ENCODE data around the gene DDX50.

The DDX50 gene

DNA sequence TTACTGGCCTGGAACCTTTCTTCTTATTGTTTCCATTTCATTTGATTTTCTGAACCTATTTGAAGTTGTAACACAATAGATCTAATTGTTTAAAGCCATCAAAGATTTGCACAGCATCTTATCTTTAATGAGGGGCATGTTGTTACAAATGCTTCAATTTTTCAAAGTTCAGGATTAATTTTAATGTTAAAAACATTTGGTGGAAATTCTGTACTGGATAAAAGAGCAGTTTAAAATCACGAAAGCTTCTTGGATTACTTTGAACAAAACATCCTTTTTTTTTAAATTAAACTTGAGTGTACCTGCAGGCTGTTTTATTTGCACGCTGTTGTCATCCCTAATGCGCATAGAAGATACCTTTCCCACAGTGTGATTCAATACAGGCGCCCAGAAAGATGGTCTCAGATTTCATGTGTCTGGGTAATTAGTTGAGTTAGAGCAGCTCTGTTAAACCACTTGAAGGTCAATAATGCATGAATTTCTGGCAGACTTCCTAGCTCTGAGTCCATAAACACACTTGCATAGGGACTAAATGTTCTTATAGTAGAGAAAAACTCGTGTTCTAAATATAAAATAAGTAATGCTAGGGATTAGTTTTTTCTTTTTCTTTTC lies 29.3 kb upstream of the DDX50 start:
- H3K4me3 ChIP-seq (ENCODE audit: low read depth in 1 of 2, low read length in 2 of 2), result no peak overlapping the region

DNA sequence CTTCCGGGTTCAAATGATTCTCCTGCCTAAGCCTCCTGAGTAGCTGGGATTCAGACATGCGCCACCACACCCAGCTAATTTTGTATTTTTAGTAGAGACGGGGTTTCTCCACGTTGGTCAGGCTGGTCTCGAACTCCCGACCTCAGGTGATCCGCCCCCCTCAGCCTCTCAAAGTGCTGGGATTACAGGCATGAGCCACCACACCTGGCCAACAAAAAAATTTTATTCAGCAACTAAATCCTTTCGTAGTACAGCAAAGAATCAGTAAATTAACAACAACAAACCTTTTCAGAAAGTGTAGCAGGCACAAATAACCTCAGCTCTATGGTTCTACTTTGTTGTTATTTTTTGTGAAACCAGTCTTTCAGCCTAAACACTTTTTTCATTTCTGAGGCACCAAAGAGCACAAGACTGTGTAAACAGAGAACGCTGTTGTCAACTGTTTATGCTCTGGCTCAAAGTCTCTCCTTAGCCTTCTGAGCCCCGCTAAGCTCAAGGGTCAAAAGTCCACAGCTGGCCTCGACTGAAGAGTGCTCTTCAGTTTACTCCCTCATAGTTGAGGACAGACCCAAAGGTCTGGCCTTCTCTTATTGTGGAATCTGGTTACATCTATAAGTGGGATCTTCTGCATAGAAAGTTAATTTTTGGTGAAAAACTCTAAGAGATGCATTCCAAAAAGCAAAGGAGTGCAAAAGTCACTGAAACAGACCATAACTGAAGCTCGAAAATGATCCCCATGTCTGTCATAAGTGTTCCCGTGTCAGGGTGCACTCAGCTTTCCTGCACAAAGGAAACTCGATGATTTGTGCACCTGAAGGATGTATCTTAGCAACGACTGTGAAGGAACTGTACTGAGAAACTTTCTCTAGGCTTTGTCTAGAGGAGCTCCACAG lies 24.6 kb upstream of the DDX50 start:
- Histone ChIP-seq H3K36me3 (ENCODE audit: control insufficient read depth in 1 of 2, insufficient read depth in 2 of 2, low read length in 2 of 2) (no peaks in the 10 kb centered on the region), H3K9me3 (ENCODE audit: control insufficient read depth in 1 of 2, low read length in 2 of 2) (no peaks in the 10 kb centered on the region), H3K4me3 (ENCODE audit: low read depth in 1 of 2, low read length in 2 of 2) (no peak overlapping the region), H3K27me3 (ENCODE audit: control insufficient read depth in 1 of 2, insufficient read depth in 2 of 2, low read length in 2 of 2) (no peaks in the 10 kb centered on the region), H3K4me1 (ENCODE audit: control insufficient read depth in 1 of 2, insufficient read depth in 2 of 2, low read length in 2 of 2) (peaks cover 22 to 29% of the 10 kb centered on the region in 2 donors), H3K27ac (ENCODE audit: low read depth, low read length) (no peak overlapping the region), H3K9ac (ENCODE audit: low read depth in 1 of 2, low read length in 2 of 2) (peak overlapping the region in 1 of 2 donors; percentile 14)

More for the DNA sequence above, 29.3 kb upstream of the DDX50 start:
- Histone ChIP-seq H3K27ac (ENCODE audit: low read depth, low read length) (no peak overlapping the region), H3K27me3 (ENCODE audit: control insufficient read depth in 1 of 2, insufficient read depth in 2 of 2, low read length in 2 of 2) (no peaks in the 10 kb centered on the region), H3K9me3 (ENCODE audit: control insufficient read depth in 1 of 2, low read length in 2 of 2) (no peaks in the 10 kb centered on the region), H3K9ac (ENCODE audit: low read depth in 1 of 2, low read length in 2 of 2) (no peak overlapping the region), H3K36me3 (ENCODE audit: control insufficient read depth in 1 of 2, insufficient read depth in 2 of 2, low read length in 2 of 2) (no peaks in the 10 kb centered on the region), H3K4me1 (ENCODE audit: control insufficient read depth in 1 of 2, insufficient read depth in 2 of 2, low read length in 2 of 2) (peaks cover 5 to 20% of the 10 kb centered on the region in 2 donors)

DNA sequence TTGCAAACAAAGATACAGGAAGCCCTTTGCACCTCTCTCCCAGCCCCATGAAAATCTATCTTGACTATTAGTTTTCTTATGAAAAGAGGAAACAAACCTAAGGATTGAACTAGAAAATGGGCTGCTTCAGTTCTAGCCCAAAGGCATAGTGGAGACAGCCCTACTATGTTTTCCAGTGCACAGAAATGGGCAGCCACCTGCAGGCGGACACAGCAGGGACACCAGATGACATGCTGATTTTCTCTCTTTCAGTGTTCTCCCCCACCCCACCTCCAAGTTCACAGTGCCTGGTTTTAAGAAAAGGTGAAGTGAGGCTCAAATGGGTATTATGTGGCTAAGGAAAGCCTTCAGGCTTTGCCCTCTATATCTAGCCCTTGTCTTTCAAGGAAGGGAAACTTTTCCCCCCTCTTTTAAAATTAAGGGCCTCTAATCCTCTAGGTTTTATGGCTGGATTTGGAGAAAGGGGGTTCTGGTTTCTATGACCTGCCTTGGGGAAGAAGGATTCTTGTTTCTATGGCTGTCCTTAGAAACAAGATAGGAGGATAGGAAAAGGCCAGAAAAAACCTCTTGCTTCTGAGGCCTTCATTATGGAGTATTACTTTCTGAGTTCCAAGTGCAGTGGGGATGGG lies 23.5 kb upstream of the DDX50 start:
- Histone ChIP-seq H3K9ac (ENCODE audit: low read depth in 1 of 2, low read length in 2 of 2) (no peak overlapping the region), H3K4me3 (ENCODE audit: low read depth in 1 of 2, low read length in 2 of 2) (no peak overlapping the region), H3K27me3 (ENCODE audit: control insufficient read depth in 1 of 2, insufficient read depth in 2 of 2, low read length in 2 of 2) (no peaks in the 10 kb centered on the region), H3K9me3 (ENCODE audit: control insufficient read depth in 1 of 2, low read length in 2 of 2) (no peaks in the 10 kb centered on the region), H3K27ac (ENCODE audit: low read depth, low read length) (peak overlapping the region; percentile 25), H3K4me1 (ENCODE audit: control insufficient read depth in 1 of 2, insufficient read depth in 2 of 2, low read length in 2 of 2) (peaks cover 22 to 27% of the 10 kb centered on the region in 2 donors), H3K36me3 (ENCODE audit: control insufficient read depth in 1 of 2, insufficient read depth in 2 of 2, low read length in 2 of 2) (no peaks in the 10 kb centered on the region)

DNA sequence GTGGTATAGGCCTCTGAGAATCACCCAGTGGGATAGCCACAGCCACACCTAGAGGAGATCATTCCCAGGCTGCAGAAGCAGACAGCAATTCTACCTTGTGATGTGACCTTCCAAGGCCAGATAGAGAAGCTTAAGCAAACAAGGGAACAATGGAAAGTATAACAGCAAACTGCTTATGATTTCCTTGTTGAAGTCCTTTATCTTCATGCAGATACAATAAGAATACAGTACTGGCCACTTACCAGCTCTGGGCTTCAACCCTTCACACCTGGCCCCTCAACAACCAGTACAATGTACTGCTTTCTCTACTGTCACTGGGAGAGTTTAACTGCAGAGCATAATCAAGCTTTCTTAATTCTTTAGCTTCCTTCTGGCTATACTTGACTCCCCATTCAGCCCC lies 22.6 kb upstream of the DDX50 start:
- Histone ChIP-seq H3K27ac (ENCODE audit: low read depth, low read length) (no peak overlapping the region), H3K4me3 (ENCODE audit: low read depth in 1 of 2, low read length in 2 of 2) (no peak overlapping the region), H3K9ac (ENCODE audit: low read depth in 1 of 2, low read length in 2 of 2) (no peak overlapping the region), H3K27me3 (ENCODE audit: control insufficient read depth in 1 of 2, insufficient read depth in 2 of 2, low read length in 2 of 2) (no peaks in the 10 kb centered on the region), H3K4me1 (ENCODE audit: control insufficient read depth in 1 of 2, insufficient read depth in 2 of 2, low read length in 2 of 2) (peaks cover 22 to 27% of the 10 kb centered on the region in 2 donors), H3K36me3 (ENCODE audit: control insufficient read depth in 1 of 2, insufficient read depth in 2 of 2, low read length in 2 of 2) (no peaks in the 10 kb centered on the region), H3K9me3 (ENCODE audit: control insufficient read depth in 1 of 2, low read length in 2 of 2) (no peaks in the 10 kb centered on the region)

DNA sequence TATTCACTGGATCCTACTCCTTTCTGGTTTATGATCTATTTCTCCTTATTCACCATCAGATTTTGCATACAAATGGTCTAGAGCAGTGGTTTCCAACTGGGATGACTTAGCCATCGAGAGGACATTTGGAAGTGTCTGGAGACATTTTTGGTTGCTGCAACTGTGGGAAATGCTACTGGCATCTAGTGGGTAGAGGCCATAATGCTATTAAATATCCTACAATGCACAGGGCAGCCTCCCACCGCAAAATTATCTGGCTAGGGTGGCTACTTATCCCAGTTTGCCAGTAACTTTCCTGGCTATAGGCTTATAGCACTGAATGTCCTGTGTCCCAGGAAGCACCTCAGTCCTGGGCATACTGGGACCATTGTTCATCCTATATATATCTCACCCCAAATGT lies 21.5 kb upstream of the DDX50 start:
- Histone ChIP-seq H3K4me3 (ENCODE audit: low read depth in 1 of 2, low read length in 2 of 2) (no peak overlapping the region), H3K9ac (ENCODE audit: low read depth in 1 of 2, low read length in 2 of 2) (no peak overlapping the region), H3K27ac (ENCODE audit: low read depth, low read length) (no peak overlapping the region), H3K36me3 (ENCODE audit: control insufficient read depth in 1 of 2, insufficient read depth in 2 of 2, low read length in 2 of 2) (no peaks in the 10 kb centered on the region), H3K27me3 (ENCODE audit: control insufficient read depth in 1 of 2, insufficient read depth in 2 of 2, low read length in 2 of 2) (no peaks in the 10 kb centered on the region), H3K9me3 (ENCODE audit: control insufficient read depth in 1 of 2, low read length in 2 of 2) (no peaks in the 10 kb centered on the region), H3K4me1 (ENCODE audit: control insufficient read depth in 1 of 2, insufficient read depth in 2 of 2, low read length in 2 of 2) (peaks cover 22 to 27% of the 10 kb centered on the region in 2 donors)

DNA sequence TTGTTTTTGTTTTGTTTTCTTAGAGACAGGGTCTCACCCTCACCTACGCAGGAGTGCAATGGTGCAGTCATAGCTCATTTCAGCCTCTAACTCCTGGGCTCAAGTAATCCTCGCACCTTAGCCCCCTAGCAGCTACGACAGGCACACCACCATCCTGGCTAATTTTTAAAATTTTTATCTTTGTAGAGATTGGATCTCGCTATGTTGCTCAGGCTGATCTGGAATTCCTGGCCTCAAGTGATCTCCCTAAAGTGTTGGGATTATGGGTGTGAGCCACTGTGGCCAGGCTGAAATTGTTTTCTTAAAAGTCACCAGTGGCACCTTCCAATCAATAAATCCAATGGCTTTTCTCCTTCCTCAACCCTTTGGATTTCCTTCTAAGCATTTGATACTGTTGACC lies 20.9 kb upstream of the DDX50 start:
- no peak overlapping the region for H3K4me3 ChIP-seq (ENCODE audit: low read depth in 1 of 2, low read length in 2 of 2)
- H3K9ac ChIP-seq (ENCODE audit: low read depth in 1 of 2, low read length in 2 of 2), result no peak overlapping the region
- H3K27ac ChIP-seq (ENCODE audit: low read depth, low read length), result no peak overlapping the region

DNA sequence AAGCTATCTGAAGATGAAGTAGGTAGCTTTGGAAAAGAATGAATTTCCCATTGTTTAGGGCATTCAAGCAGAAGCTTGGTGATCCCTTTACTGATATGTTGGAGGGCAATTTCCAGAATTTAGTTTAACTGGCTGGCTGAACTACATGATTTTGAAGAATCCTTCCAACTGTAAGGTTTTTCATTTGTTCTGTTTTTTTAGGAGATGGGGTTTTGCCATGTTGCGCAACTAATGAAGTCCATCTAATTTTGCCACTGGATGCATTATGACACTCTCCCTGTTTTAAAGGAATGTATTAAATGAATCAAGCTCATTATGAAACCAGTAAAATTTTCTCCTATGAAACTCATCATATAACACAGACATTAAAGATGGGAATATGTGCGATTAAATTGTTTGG lies 6.1 kb upstream of the DDX50 start:
- Histone ChIP-seq H3K9ac (ENCODE audit: low read depth in 1 of 2, low read length in 2 of 2) (no peak overlapping the region), H3K36me3 (ENCODE audit: control insufficient read depth in 1 of 2, insufficient read depth in 2 of 2, low read length in 2 of 2) (no peaks in the 10 kb centered on the region)

More for the DNA sequence above, 20.9 kb upstream of the DDX50 start:
- H3K4me1 ChIP-seq (ENCODE audit: control insufficient read depth in 1 of 2, insufficient read depth in 2 of 2, low read length in 2 of 2), result peaks cover 22 to 27% of the 10 kb centered on the region in 2 donors
- no peaks in the 10 kb centered on the region for H3K27me3 ChIP-seq (ENCODE audit: control insufficient read depth in 1 of 2, insufficient read depth in 2 of 2, low read length in 2 of 2)
- H3K9me3 ChIP-seq (ENCODE audit: control insufficient read depth in 1 of 2, low read length in 2 of 2), result no peaks in the 10 kb centered on the region
- H3K36me3 ChIP-seq (ENCODE audit: control insufficient read depth in 1 of 2, insufficient read depth in 2 of 2, low read length in 2 of 2), result no peaks in the 10 kb centered on the region

DNA sequence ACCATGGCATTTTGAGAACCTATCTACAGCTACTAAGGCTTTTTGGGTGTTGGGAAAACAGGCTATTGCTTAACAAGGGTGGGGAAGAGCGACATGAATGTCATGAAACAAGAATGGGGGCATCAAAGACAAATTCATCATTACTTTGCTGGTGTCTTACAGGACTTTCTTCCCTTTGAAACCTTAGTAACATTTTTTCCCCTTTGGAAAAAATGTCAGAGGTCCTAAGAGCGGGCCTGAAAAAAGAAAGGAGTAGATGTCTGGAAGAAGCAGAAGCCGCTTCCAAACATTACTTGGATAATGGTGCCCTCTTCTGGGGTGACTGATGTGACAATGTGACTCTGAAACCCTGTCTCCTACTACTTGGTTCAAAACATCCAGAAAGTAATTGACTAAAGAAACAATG lies 3.8 kb upstream of the DDX50 start:
- no peak overlapping the region for H3K9ac ChIP-seq (ENCODE audit: low read depth in 1 of 2, low read length in 2 of 2)
- peaks cover 7 to 11% of the 10 kb centered on the region in 2 donors for H3K4me1 ChIP-seq (ENCODE audit: control insufficient read depth in 1 of 2, insufficient read depth in 2 of 2, low read length in 2 of 2)
- H3K27me3 ChIP-seq (ENCODE audit: control insufficient read depth in 1 of 2, insufficient read depth in 2 of 2, low read length in 2 of 2), result no peaks in the 10 kb centered on the region
- H3K4me3 ChIP-seq (ENCODE audit: low read depth in 1 of 2, low read length in 2 of 2), result no peak overlapping the region
- no peak overlapping the region for H3K27ac ChIP-seq (ENCODE audit: low read depth, low read length)
- H3K36me3 ChIP-seq (ENCODE audit: control insufficient read depth in 1 of 2, insufficient read depth in 2 of 2, low read length in 2 of 2), result no peaks in the 10 kb centered on the region
- H3K9me3 ChIP-seq (ENCODE audit: control insufficient read depth in 1 of 2, low read length in 2 of 2), result no peaks in the 10 kb centered on the region

More for the DNA sequence above, 6.1 kb upstream of the DDX50 start:
- Histone ChIP-seq H3K4me3 (ENCODE audit: low read depth in 1 of 2, low read length in 2 of 2) (no peak overlapping the region), H3K27ac (ENCODE audit: low read depth, low read length) (no peak overlapping the region), H3K27me3 (ENCODE audit: control insufficient read depth in 1 of 2, insufficient read depth in 2 of 2, low read length in 2 of 2) (no peaks in the 10 kb centered on the region), H3K4me1 (ENCODE audit: control insufficient read depth in 1 of 2, insufficient read depth in 2 of 2, low read length in 2 of 2) (peaks cover 0 to under 1% of the 10 kb centered on the region in 2 donors), H3K9me3 (ENCODE audit: control insufficient read depth in 1 of 2, low read length in 2 of 2) (no peaks in the 10 kb centered on the region)

DNA sequence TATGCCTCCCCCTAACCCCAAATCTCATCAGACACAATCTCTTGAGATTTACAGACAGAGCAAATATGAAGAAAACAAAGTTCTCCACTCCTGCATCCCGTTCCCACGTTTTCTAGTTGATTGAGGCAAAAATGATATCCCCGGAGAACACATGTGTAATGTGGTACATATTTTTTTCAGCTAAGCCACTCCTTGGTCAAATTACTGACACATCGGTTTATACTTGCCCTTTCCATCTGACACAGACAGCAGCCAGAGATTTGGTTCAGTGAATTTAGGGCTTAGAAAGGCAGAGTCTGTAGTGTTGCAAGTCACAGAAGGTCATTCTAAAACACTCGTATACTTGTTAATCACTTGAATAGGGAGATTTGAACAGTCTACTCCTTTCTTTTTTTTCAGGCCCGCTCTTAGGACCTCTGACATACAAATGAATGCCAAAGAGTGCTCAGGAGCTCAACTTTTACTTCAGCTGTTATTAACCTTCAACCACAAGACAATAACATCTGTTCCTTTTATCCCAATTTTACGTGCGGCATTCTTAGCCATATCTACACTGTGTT lies 1.8 kb upstream of the DDX50 start:
- Histone ChIP-seq H3K9me3 (ENCODE audit: control insufficient read depth in 1 of 2, low read length in 2 of 2) (no peaks in the 10 kb centered on the region), H3K36me3 (ENCODE audit: control insufficient read depth in 1 of 2, insufficient read depth in 2 of 2, low read length in 2 of 2) (no peaks in the 10 kb centered on the region), H3K4me3 (ENCODE audit: low read depth in 1 of 2, low read length in 2 of 2) (no peak overlapping the region), H3K27me3 (ENCODE audit: control insufficient read depth in 1 of 2, insufficient read depth in 2 of 2, low read length in 2 of 2) (no peaks in the 10 kb centered on the region), H3K27ac (ENCODE audit: low read depth, low read length) (no peak overlapping the region), H3K4me1 (ENCODE audit: control insufficient read depth in 1 of 2, insufficient read depth in 2 of 2, low read length in 2 of 2) (peaks cover 15% of the 10 kb centered on the region in 2 donors), H3K9ac (ENCODE audit: low read depth in 1 of 2, low read length in 2 of 2) (no peak overlapping the region)
